ENCODE data around the gene DEGS1. TPM values are rescaled to one million over a fixed set of nuclear protein-coding genes. Genes with fewer than 3 reads are reported as not detected.

Gene DEGS1
- total and polyA plus RNA-seq, 2 of the 4 experiments (the other 2 are of a cell fraction), result 54.8 to 109 TPM

- no peak overlapping the region for H3K4me3 ChIP-seq (ENCODE audit: insufficient read depth, low read depth, low read length)
- no peak overlapping the region for H2BK15ac ChIP-seq (ENCODE audit: low read depth, low read length)
- H3K27me3 ChIP-seq (ENCODE audit: control insufficient read depth, insufficient read depth, low read length), result no peaks in the 10 kb centered on the region
- H3K56ac ChIP-seq (ENCODE audit: extremely low read depth, insufficient read depth, low read length), result no peak overlapping the region
- no peaks in the 10 kb centered on the region for H4K20me1 ChIP-seq (ENCODE audit: insufficient read depth, low read length)
- peaks cover 2% of the 10 kb centered on the region for H3K36me3 ChIP-seq (ENCODE audit: control insufficient read depth, insufficient read depth, low read length)
- H3K9ac ChIP-seq (ENCODE audit: low read depth, low read length), result no peak overlapping the region
- no peak overlapping the region for H3K14ac ChIP-seq (replicated peaks; ENCODE audit: low read depth, low read length)
- H4K8ac ChIP-seq (ENCODE audit: low read depth in 2 of 2, low read length in 2 of 2), result no peak overlapping the region
- dilution Hi-C loops (cut with HindIII; ENCODE audit: low sequenced_read_pairs, unreplicated experiment) (no loop called here), intact Hi-C loops (cut with micrococcal nuclease) (no loop called here), in situ Hi-C loops (cut with MboI; ENCODE audit: low sequenced_read_pairs) (no loop called here)
- BruUV-seq (replicated peaks), result no TSS peak
- no peak overlapping the region for H3K18ac ChIP-seq (ENCODE audit: low read depth, low read length)
- no peaks in the 10 kb centered on the region for H3K9me3 ChIP-seq (ENCODE audit: control insufficient read depth, insufficient read depth, low read length)
- H3K4me2 ChIP-seq (ENCODE audit: low read depth, low read length), result no peak overlapping the region
- no peak overlapping the region for H2BK5ac ChIP-seq (ENCODE audit: low read depth, low read length, poor library complexity, severe bottlenecking)
- H2BK120ac ChIP-seq (ENCODE audit: low read depth, low read length), result no peak overlapping the region
- no peak overlapping the region for H2BK20ac ChIP-seq (ENCODE audit: low read depth, low read length)
- ChIA-PET CTCF (no interaction called here), POLR2A (ENCODE audit: unreplicated experiment) (no interaction called here)
- no peak overlapping the region for H2AK9ac ChIP-seq (replicated peaks; ENCODE audit: low read depth, low read length, poor library complexity)
- no peak for TF ChIP-seq RCOR1 (IDR thresholded peaks at IDR 0.05; ENCODE audit: insufficient replicate concordance, low read length)
- TF ChIP-seq RAD21 (IDR thresholded peaks at IDR 0.05; ENCODE audit: low read length), result no peak
- no peak for TF ChIP-seq RFX5 (IDR thresholded peaks at IDR 0.05; ENCODE audit: low read depth, low read length)
- TF ChIP-seq CHD1 (IDR thresholded peaks at IDR 0.05; ENCODE audit: low read depth, low read length), result no peak
- TF ChIP-seq USF2 (IDR thresholded peaks at IDR 0.05; ENCODE audit: low read depth, low read length), result no peak
- no peak for TF ChIP-seq BHLHE40 (IDR thresholded peaks at IDR 0.05; ENCODE audit: low read depth, low read length)
- TF ChIP-seq CTCF (conservative IDR thresholded peaks at IDR 0.05; ENCODE audit: low read depth, low read length), result no peak
- TF ChIP-seq FOS (IDR thresholded peaks at IDR 0.05; ENCODE audit: low read depth, low read length), result no peak
- TF ChIP-seq MAFK (IDR thresholded peaks at IDR 0.05; ENCODE audit: low read depth, low read length), result no peak
- TF ChIP-seq SMC3 (IDR thresholded peaks at IDR 0.05; ENCODE audit: low read depth, low read length), result no peak
- TF ChIP-seq CEBPB (IDR thresholded peaks at IDR 0.05; ENCODE audit: low read depth, low read length), result no peak
- no peak for TF ChIP-seq NFE2L2 (IDR thresholded peaks at IDR 0.05; ENCODE audit: low read depth, low read length)
- TF ChIP-seq ELK1 (IDR thresholded peaks at IDR 0.05; ENCODE audit: borderline replicate concordance, low read depth, low read length), result no peak
- no peak for TF ChIP-seq MAZ (IDR thresholded peaks at IDR 0.05; ENCODE audit: borderline replicate concordance, low read depth, low read length)
- no peak for TF ChIP-seq POLR2A (IDR thresholded peaks at IDR 0.05; ENCODE audit: low read depth, low read length)
- TF ChIP-seq MXI1 (IDR thresholded peaks at IDR 0.05; ENCODE audit: borderline replicate concordance, low read depth, low read length), result no peak
- DNase-seq (no peak), ATAC-seq (ENCODE audit: low read depth) (no peak)
- H4K5ac ChIP-seq (ENCODE audit: low read depth, low read length), result no peak overlapping the region
- H3K27ac ChIP-seq (ENCODE audit: insufficient read depth, low read length), result no peak overlapping the region
- no peak overlapping the region for H3K23ac ChIP-seq (ENCODE audit: low read depth, low read length)
- H3K9me1 ChIP-seq (ENCODE audit: insufficient read depth, low read length), result no peaks in the 10 kb centered on the region
- no peak overlapping the region for H2AK5ac ChIP-seq (ENCODE audit: low read depth, low read length)
- H3K4me1 ChIP-seq (ENCODE audit: control insufficient read depth, insufficient read depth, low read length), result no peaks in the 10 kb centered on the region
- no peaks in the 10 kb centered on the region; a peak in 2 of 4 replicates for H3K79me1 ChIP-seq (ENCODE audit: low read depth in 1 of 2, low read length in 2 of 2)
- no peak overlapping the region for H4K91ac ChIP-seq (ENCODE audit: insufficient read depth, low read depth, low read length)
- H2AFZ ChIP-seq (replicated peaks; ENCODE audit: low read length, poor library complexity), result no peak overlapping the region
- WGBS, 2 experiments (ENCODE audit: extremely low coverage in 2 of 2, insufficient read length in 1 of 2), result no CpG with 5 or more reads among the region's 3 CpGs
- no peak overlapping the region for H3K4ac ChIP-seq (ENCODE audit: low read depth, low read length)
These were observed 55.7 kb downstream of the DEGS1 start for GRCh38 chr1:224238756-224239155.

Data from IMR-90 (cell line).